GM21367 (cell line): ENCODE results near the gene ADAMTS13.
"Not testable (repeated sequence)": the region's sequence is repeated elsewhere in the genome, so short reads cannot be mapped to it uniquely, and the experiment has no call there.

ENCODE experiments used
- ATAC-seq: cut with Tn5 transposase; IDR thresholded peaks from one replicate; pipeline ENCODE4 v1.9.1; 2021; ENCODE audit not compliant: unreplicated experiment

The ADAMTS13 gene

GRCh38 chr9:133391449-133391848 is 30.7 kb upstream of the ADAMTS13 start:
- not testable (repeated sequence) for ATAC-seq

GRCh38 chr9:133392308-133392707 is 29.9 kb upstream of the ADAMTS13 start:
- not testable (repeated sequence) for ATAC-seq

GRCh38 chr9:133393399-133393798 is 28.8 kb upstream of the ADAMTS13 start:
- no peak for ATAC-seq

- no peak for ATAC-seq
Measured at GRCh38 chr9:133394687-133395271, 27.4 kb upstream of the ADAMTS13 start.

GRCh38 chr9:133396952-133397351 is 25.2 kb upstream of the ADAMTS13 start:
- ATAC-seq: no peak

- ATAC-seq: no peak
Measured at GRCh38 chr9:133397370-133397769, 24.8 kb upstream of the ADAMTS13 start.

- ATAC-seq: no peak
Measured at GRCh38 chr9:133397895-133398294, 24.3 kb upstream of the ADAMTS13 start.

GRCh38 chr9:133400292-133400691 is 21.9 kb upstream of the ADAMTS13 start:
- ATAC-seq: no peak

GRCh38 chr9:133401588-133401987 is 20.6 kb upstream of the ADAMTS13 start:
- ATAC-seq: no peak

- ATAC-seq: no peak
Measured at GRCh38 chr9:133402689-133403088, 19.5 kb upstream of the ADAMTS13 start.

- no peak for ATAC-seq
Measured at GRCh38 chr9:133403766-133404453, 18.3 kb upstream of the ADAMTS13 start.

- ATAC-seq: no peak
Measured at GRCh38 chr9:133404454-133405002, 17.6 kb upstream of the ADAMTS13 start.

- no peak for ATAC-seq
Measured at GRCh38 chr9:133405508-133406438, 16.4 kb upstream of the ADAMTS13 start.

GRCh38 chr9:133406480-133407307 is 15.5 kb upstream of the ADAMTS13 start:
- ATAC-seq: no peak

- ATAC-seq: no peak
Measured at GRCh38 chr9:133408042-133408441, 14.1 kb upstream of the ADAMTS13 start.

- ATAC-seq: no peak
Measured at GRCh38 chr9:133415170-133415569, 7.0 kb upstream of the ADAMTS13 start.

- ATAC-seq: peak; percentile 57
Measured at GRCh38 chr9:133417541-133418461, 4.4 kb upstream of the ADAMTS13 start, which contains the start of gene REXO4. Gene REXO4, minus strand, starts transcription at chr9:133418010. Its CDS starts 166 bp downstream, at chr9:133417844.

- no peak for ATAC-seq
Measured at GRCh38 chr9:133419005-133419404, 3.2 kb upstream of the ADAMTS13 start.

GRCh38 chr9:133420392-133420827 is 1.8 kb upstream of the ADAMTS13 start:
- no peak for ATAC-seq
